ENCODE results near the gene TTC12. TPM values are rescaled to one million over a fixed set of nuclear protein-coding genes. Genes with fewer than 3 reads are reported as not detected.

The TTC12 gene
- total and polyA plus RNA-seq, 2 experiments from 2014 or later: 6.7 to 7.7 TPM

DNA sequence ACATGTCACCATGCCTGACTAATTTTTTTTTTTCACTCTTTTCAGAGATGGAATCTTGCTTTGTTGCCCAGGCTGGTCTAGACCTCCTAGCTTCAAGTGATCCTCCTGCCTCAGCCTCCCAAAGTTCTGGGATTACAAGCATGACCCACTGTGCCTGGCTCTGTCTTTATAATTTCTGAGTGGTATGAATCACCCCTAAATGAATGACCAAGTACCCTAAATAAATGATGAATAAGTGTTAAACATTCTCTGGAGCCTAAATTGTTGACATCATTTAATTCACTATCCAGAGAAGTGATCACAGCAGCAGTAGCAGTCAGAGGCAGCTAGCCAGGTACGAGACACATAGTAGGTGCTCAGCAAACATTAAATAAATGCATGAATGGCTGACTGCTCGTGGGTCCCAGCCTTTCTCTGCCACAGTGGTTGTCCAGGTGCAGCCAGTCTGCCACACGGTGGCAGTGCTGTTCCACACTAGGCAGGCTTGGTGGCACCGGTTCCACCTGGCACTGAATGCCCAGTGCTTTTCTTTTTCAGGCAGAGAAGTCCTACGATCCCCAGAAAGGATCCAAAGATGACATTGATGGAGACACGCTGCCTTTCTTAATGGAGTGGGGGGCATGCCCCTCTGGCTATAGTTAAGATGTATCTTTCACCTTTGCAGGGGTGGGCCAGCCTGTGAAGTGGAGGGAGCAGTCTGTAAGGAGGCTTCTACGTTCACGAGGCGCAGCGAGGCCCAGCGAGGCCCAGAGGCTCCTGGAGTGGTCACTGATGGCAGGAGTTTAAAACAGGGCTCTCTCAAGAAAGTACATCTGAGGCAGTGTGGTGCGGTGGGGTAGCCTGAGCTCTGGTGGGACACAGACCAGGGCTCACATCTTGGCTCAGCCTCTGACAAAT is 8.7 kb upstream of the TTC12 start:
- no peaks in the 10 kb centered on the region for H3K4me1 ChIP-seq (ENCODE audit: insufficient read depth)
- H3K9me2 ChIP-seq (ENCODE audit: insufficient read depth): no peaks in the 10 kb centered on the region
- 30 to 34% methylated on average over 12 of the region's 12 CpGs for WGBS, 2 experiments (ENCODE audit: low coverage in 1 of 2, low lambda C conversion rate in 2 of 2, missing lambda C conversion rate in 2 of 2)
- no peak overlapping the region for H2AFZ ChIP-seq
- peaks cover 4% of the 10 kb centered on the region; the same call in 1 of the 2 replicates for H3K27me3 ChIP-seq (replicated peaks; ENCODE audit: insufficient read depth)
- H3K36me3 ChIP-seq (ENCODE audit: low read depth): no peaks in the 10 kb centered on the region
- in situ Hi-C loops (cut with MboI): loop anchor here (5.0 kb wide), 1 partner anchor 422 kb away; no protein-coding TSS in a partner anchor
- no peak overlapping the region for H3K4me2 ChIP-seq (ENCODE audit: unreplicated experiment)
- H4K20me1 ChIP-seq (ENCODE audit: insufficient read depth): no peaks in the 10 kb centered on the region
- H3K9ac ChIP-seq: no peak overlapping the region
- TF ChIP-seq EZH2 (IDR thresholded peaks at IDR 0.05; ENCODE audit: insufficient read depth, poor library complexity, severe bottlenecking) (no peak), EZH2phosphoT487 (IDR thresholded peaks at IDR 0.05; ENCODE audit: insufficient read depth, low read depth) (no peak)
- H3K27ac ChIP-seq: no peak overlapping the region
- peak; percentile 81 for DNase-seq
- no peaks in the 10 kb centered on the region for H3K79me2 ChIP-seq (ENCODE audit: insufficient read depth)
- H3K4me3 ChIP-seq: no peak overlapping the region
- H3F3A ChIP-seq (ENCODE audit: insufficient read depth): no peaks in the 10 kb centered on the region
- no peaks in the 10 kb centered on the region for H3K9me3 ChIP-seq (ENCODE audit: low read depth)

- in situ Hi-C loops (cut with MboI): loop anchor here (5.0 kb wide), 1 partner anchor 419 kb away; no protein-coding TSS in a partner anchor
- TF ChIP-seq EZH2 (IDR thresholded peaks at IDR 0.05; ENCODE audit: insufficient read depth, poor library complexity, severe bottlenecking): no peak
- no peak for TF ChIP-seq EZH2phosphoT487 (IDR thresholded peaks at IDR 0.05; ENCODE audit: insufficient read depth, low read depth)
- Histone ChIP-seq H3K9ac (no peak overlapping the region), H3K27ac (no peak overlapping the region), H3K79me2 (ENCODE audit: insufficient read depth) (no peaks in the 10 kb centered on the region), H2AFZ (no peak overlapping the region), H3K27me3 (replicated peaks; ENCODE audit: insufficient read depth) (no peaks in the 10 kb centered on the region), H3K36me3 (ENCODE audit: low read depth) (no peaks in the 10 kb centered on the region), H3K9me3 (ENCODE audit: low read depth) (no peaks in the 10 kb centered on the region), H3F3A (ENCODE audit: insufficient read depth) (no peaks in the 10 kb centered on the region), H3K9me2 (ENCODE audit: insufficient read depth) (no peaks in the 10 kb centered on the region), H4K20me1 (ENCODE audit: insufficient read depth) (no peaks in the 10 kb centered on the region), H3K4me3 (no peak overlapping the region), H3K4me1 (ENCODE audit: insufficient read depth) (no peaks in the 10 kb centered on the region), H3K4me2 (ENCODE audit: unreplicated experiment) (no peak overlapping the region)
- DNase-seq: no peak
- 45 to 59% methylated on average over 2 of the region's 2 CpGs for WGBS, 2 experiments (ENCODE audit: low coverage in 1 of 2, low lambda C conversion rate in 2 of 2, missing lambda C conversion rate in 2 of 2)
These were observed 5.8 kb upstream of the TTC12 start for GRCh38 chr11:113308601-113309000.

DNA sequence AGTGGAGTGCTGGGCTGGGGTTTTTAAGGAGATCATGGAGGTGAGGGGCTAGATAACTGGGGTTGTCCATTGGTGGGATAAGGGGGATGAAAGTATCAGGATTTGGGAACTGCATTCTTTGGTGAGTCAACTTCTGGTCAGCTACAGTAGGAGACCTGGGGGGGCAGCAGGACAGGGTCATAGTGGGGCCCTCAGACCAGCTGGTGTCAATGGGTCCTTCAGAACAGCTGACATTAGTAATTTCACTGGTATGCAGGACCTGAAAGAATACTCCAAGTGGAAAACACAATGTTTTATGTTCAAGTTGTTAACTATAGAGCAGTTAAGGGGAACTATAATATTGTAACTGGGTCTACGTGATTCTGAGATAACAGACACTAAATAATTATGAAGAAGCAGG is 2.8 kb upstream of the TTC12 start:
- no peak overlapping the region for H3K27ac ChIP-seq

GRCh38 chr11:113313601-113314000 is 782 bp upstream of the TTC12 start:
- Histone ChIP-seq H3K27ac (no peak overlapping the region), H3K4me3 (peak overlapping the region; percentile 88), H3K4me2 (ENCODE audit: unreplicated experiment) (peak overlapping the region; percentile 76), H3K4me1 (ENCODE audit: insufficient read depth) (no peaks in the 10 kb centered on the region), H4K20me1 (ENCODE audit: insufficient read depth) (no peaks in the 10 kb centered on the region), H3K36me3 (ENCODE audit: low read depth) (no peaks in the 10 kb centered on the region), H3K9me3 (ENCODE audit: low read depth) (no peaks in the 10 kb centered on the region), H3K9me2 (ENCODE audit: insufficient read depth) (no peaks in the 10 kb centered on the region), H3F3A (ENCODE audit: insufficient read depth) (no peaks in the 10 kb centered on the region), H2AFZ (peak overlapping the region; percentile 90), H3K9ac (no peak overlapping the region), H3K79me2 (ENCODE audit: insufficient read depth) (no peaks in the 10 kb centered on the region), H3K27me3 (replicated peaks; ENCODE audit: insufficient read depth) (no peaks in the 10 kb centered on the region)
- in situ Hi-C loops (cut with MboI): loop anchor here (5.0 kb wide), 1 partner anchor 219 kb away; no protein-coding TSS in a partner anchor
- no peak for TF ChIP-seq EZH2phosphoT487 (IDR thresholded peaks at IDR 0.05; ENCODE audit: insufficient read depth, low read depth)
- TF ChIP-seq EZH2 (IDR thresholded peaks at IDR 0.05; ENCODE audit: insufficient read depth, poor library complexity, severe bottlenecking): no peak
- WGBS, 2 experiments (ENCODE audit: low coverage in 1 of 2, low lambda C conversion rate in 2 of 2, missing lambda C conversion rate in 2 of 2): 58 to 62% methylated on average over 3 of the region's 3 CpGs
- no peak for DNase-seq

More for the DNA sequence above, 2.8 kb upstream of the TTC12 start:
- H3K9me3 ChIP-seq (ENCODE audit: low read depth): no peaks in the 10 kb centered on the region
- no peaks in the 10 kb centered on the region for H3F3A ChIP-seq (ENCODE audit: insufficient read depth)
- 90 to 94% methylated on average over 1 of the region's 1 CpG for WGBS, 2 experiments (ENCODE audit: low coverage in 1 of 2, low lambda C conversion rate in 2 of 2, missing lambda C conversion rate in 2 of 2)
- no peak for TF ChIP-seq EZH2 (IDR thresholded peaks at IDR 0.05; ENCODE audit: insufficient read depth, poor library complexity, severe bottlenecking)
- TF ChIP-seq EZH2phosphoT487 (IDR thresholded peaks at IDR 0.05; ENCODE audit: insufficient read depth, low read depth): no peak
- no peaks in the 10 kb centered on the region for H3K27me3 ChIP-seq (replicated peaks; ENCODE audit: insufficient read depth)
- no peak overlapping the region for H3K4me2 ChIP-seq (ENCODE audit: unreplicated experiment)
- H3K9me2 ChIP-seq (ENCODE audit: insufficient read depth): no peaks in the 10 kb centered on the region
- H3K79me2 ChIP-seq (ENCODE audit: insufficient read depth): no peaks in the 10 kb centered on the region
- in situ Hi-C loops (cut with MboI): loop anchor here (5.0 kb wide), 1 partner anchor 221 kb away; no protein-coding TSS in a partner anchor
- H4K20me1 ChIP-seq (ENCODE audit: insufficient read depth): no peaks in the 10 kb centered on the region
- H3K4me1 ChIP-seq (ENCODE audit: insufficient read depth): no peaks in the 10 kb centered on the region
- H2AFZ ChIP-seq: no peak overlapping the region
- H3K4me3 ChIP-seq: no peak overlapping the region
- no peaks in the 10 kb centered on the region for H3K36me3 ChIP-seq (ENCODE audit: low read depth)
- no peak overlapping the region for H3K9ac ChIP-seq
- DNase-seq: no peak
